Mammary epithelial cell (primary cell): ENCODE results near the gene TRIM54.

Experiments used
- CTCF ChIP-seq, 2 donors: IDR thresholded peaks in 1 of 2; conservative IDR thresholded peaks in 1 of 2; 2 replicates each; pipeline ENCODE4 v1.5.1; 2011 to 2012; ENCODE audit warnings: inconsistent platforms in 2 of 2, low read length in 2 of 2, mild to moderate bottlenecking in 2 of 2, control low read depth in 1 of 2, low read depth in 1 of 2; ENCODE audit not compliant: insufficient read depth in 1 of 2; ENCODE audit errors: extremely low read depth in 1 of 2
- EZH2 ChIP-seq: IDR thresholded peaks from 2 replicates; pipeline ENCODE4 v1.6.1; 2012; ENCODE audit warnings: low read length, inconsistent platforms, borderline replicate concordance

- TF ChIP-seq CTCF (conservative IDR thresholded peaks at IDR 0.05 in 1 of 2, IDR thresholded peaks at IDR 0.05 in 1 of 2; ENCODE audit: extremely low read depth in 1 of 2, insufficient read depth in 1 of 2, low read depth in 1 of 2, low read length in 2 of 2) (no peak), EZH2 (no peak)
These were observed 20.3 kb upstream of the TRIM54 start for GRCh38 chr2:27261926-27262298.
